Neutrophil (primary cell): ENCODE measurements around the gene SLIT3.

Experiments used
- H3K27ac ChIP-seq: fragments of 200-600 bp; sonication (generic); 2 replicates; pipeline ENCODE4 v1.5.1; 2016; ENCODE audit warnings: mild to moderate bottlenecking, moderate library complexity
- H3K27me3 ChIP-seq: fragments of 200-600 bp; sonication (generic); 2 replicates; pipeline ENCODE4 v1.6.0; 2016; ENCODE audit warnings: mild to moderate bottlenecking
- H3K36me3 ChIP-seq: fragments of 200-600 bp; sonication (generic); 2 replicates; pipeline ENCODE4 v1.5.1; 2017
- H3K4me1 ChIP-seq, 2 experiments: fragments of 200-600 bp in 1 of 2; sonication (generic) in 1 of 2; 1 replicate in 1 of 2; 2 replicates in 1 of 2; pipeline versions ENCODE4 v1.5.1 to v1.6.1; 2013 to 2016; ENCODE audit warnings: low read depth in 1 of 2, low read length in 1 of 2, mild to moderate bottlenecking in 1 of 2, moderate library complexity in 1 of 2; ENCODE audit not compliant: control insufficient read depth in 1 of 2, insufficient read depth in 1 of 2
- H3K4me3 ChIP-seq, 2 experiments: fragments of 200-600 bp in 1 of 2; sonication (generic) in 1 of 2; 1 replicate in 1 of 2; 2 replicates in 1 of 2; pipeline ENCODE4 v1.5.1; 2013 to 2016; ENCODE audit warnings: low read depth in 1 of 2, low read length in 1 of 2, mild to moderate bottlenecking in 1 of 2, moderate library complexity in 1 of 2
- H3K9me3 ChIP-seq: fragments of 200-600 bp; sonication (generic); 2 replicates; pipeline ENCODE4 v1.5.1; 2016
- TF ChIP-seq, protein P1 (sequence below): fragments of 200-600 bp; sonication (generic); IDR thresholded peaks from 2 replicates; pipeline ENCODE4 v1.5.1; 2016; ENCODE audit warnings: antibody characterized with exemption

Gene SLIT3

DNA sequence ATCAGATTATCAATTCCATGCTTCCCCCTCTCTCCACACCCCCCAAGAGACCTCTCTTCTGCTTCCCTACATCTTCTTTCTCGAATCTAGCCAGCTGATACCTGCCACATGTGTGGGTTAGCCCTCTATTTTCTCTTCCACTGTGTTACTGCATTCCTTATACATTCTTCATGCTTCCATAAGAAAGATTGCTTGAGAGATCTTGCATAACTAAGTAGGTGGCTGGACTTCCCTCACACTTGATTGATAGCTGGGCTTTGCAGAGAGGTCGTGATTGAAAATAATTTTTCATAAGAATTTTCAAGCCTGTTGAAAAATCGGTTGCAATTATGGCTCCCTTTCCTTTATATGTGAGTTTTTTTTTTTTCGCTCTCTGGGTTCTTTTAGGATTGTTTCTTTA, 688.8 kb downstream of the SLIT3 start:
- Histone ChIP-seq H3K4me1 (no peaks in the 10 kb centered on the region), H3K27ac (no peak overlapping the region), H3K27me3 (no peaks in the 10 kb centered on the region), H3K4me3 (no peak overlapping the region), H3K9me3 (no peaks in the 10 kb centered on the region), H3K36me3 (no peaks in the 10 kb centered on the region)
- TF ChIP-seq, protein P1, sequence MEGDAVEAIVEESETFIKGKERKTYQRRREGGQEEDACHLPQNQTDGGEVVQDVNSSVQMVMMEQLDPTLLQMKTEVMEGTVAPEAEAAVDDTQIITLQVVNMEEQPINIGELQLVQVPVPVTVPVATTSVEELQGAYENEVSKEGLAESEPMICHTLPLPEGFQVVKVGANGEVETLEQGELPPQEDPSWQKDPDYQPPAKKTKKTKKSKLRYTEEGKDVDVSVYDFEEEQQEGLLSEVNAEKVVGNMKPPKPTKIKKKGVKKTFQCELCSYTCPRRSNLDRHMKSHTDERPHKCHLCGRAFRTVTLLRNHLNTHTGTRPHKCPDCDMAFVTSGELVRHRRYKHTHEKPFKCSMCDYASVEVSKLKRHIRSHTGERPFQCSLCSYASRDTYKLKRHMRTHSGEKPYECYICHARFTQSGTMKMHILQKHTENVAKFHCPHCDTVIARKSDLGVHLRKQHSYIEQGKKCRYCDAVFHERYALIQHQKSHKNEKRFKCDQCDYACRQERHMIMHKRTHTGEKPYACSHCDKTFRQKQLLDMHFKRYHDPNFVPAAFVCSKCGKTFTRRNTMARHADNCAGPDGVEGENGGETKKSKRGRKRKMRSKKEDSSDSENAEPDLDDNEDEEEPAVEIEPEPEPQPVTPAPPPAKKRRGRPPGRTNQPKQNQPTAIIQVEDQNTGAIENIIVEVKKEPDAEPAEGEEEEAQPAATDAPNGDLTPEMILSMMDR = no peak
